ENCODE measurements around the gene OGN. TPM values are rescaled to one million over a fixed set of nuclear protein-coding genes. Genes with fewer than 3 reads are reported as not detected.

OGN gene
- total and polyA plus RNA-seq, 12 donors: 3.0 to 33.2 (median 14.4) TPM

GRCh38 chr9:92369075-92369474 is 35.3 kb downstream of the OGN start:
- H3K27me3 ChIP-seq: no peaks in the 10 kb centered on the region
- H3K4me3 ChIP-seq: no peak overlapping the region
- peaks cover 0 to 12% (median 0%) of the 10 kb centered on the region in 3 donors for H3K9me3 ChIP-seq (replicated peaks in 1 of 3)
- WGBS, 4 donors: 53 to 75% (median 63%) methylated on average over 2 of the region's 2 CpGs
- no peak for DNase-seq
- intact Hi-C loops (cut with DNase I): no loop called here
- no peak for TF ChIP-seq CTCF (IDR thresholded peaks at IDR 0.05)
- TF ChIP-seq POLR2A (IDR thresholded peaks at IDR 0.05): no peak
- no peak overlapping the region for H3K27ac ChIP-seq
- H3K4me1 ChIP-seq (replicated peaks in 1 of 2): no peaks in the 10 kb centered on the region
- H3K36me3 ChIP-seq (replicated peaks in 1 of 2): no peaks in the 10 kb centered on the region

GRCh38 chr9:92360083-92360482 is 44.3 kb downstream of the OGN start:
- no peak for TF ChIP-seq POLR2A (IDR thresholded peaks at IDR 0.05)
- no peak for TF ChIP-seq CTCF (IDR thresholded peaks at IDR 0.05)
- intact Hi-C loops (cut with DNase I): no loop called here

GRCh38 chr9:92359394-92359995 is 44.9 kb downstream of the OGN start:
- WGBS, 4 donors: 67 to 76% (median 71%) methylated on average over 2 of the region's 2 CpGs
- DNase-seq: no peak
- intact Hi-C loops (cut with DNase I): no loop called here
- no peak overlapping the region for H3K4me3 ChIP-seq
- H3K27ac ChIP-seq: no peak overlapping the region
- no peaks in the 10 kb centered on the region for H3K27me3 ChIP-seq
- H3K4me1 ChIP-seq (replicated peaks in 1 of 2): no peaks in the 10 kb centered on the region
- TF ChIP-seq POLR2A (IDR thresholded peaks at IDR 0.05) (no peak), CTCF (IDR thresholded peaks at IDR 0.05) (no peak)
- H3K36me3 ChIP-seq (replicated peaks in 1 of 2): no peaks in the 10 kb centered on the region
- H3K9me3 ChIP-seq (replicated peaks in 1 of 3): no peaks in the 10 kb centered on the region

More at GRCh38 chr9:92360083-92360482, 44.3 kb downstream of the OGN start:
- WGBS, 4 donors: 78 to 93% (median 82%) methylated on average over 3 of the region's 3 CpGs
- H3K9me3 ChIP-seq (replicated peaks in 1 of 3): no peaks in the 10 kb centered on the region
- H3K27me3 ChIP-seq: no peaks in the 10 kb centered on the region
- no peak overlapping the region for H3K27ac ChIP-seq
- no peaks in the 10 kb centered on the region for H3K4me1 ChIP-seq (replicated peaks in 1 of 2)
- DNase-seq: no peak
- no peaks in the 10 kb centered on the region for H3K36me3 ChIP-seq (replicated peaks in 1 of 2)
- no peak overlapping the region for H3K4me3 ChIP-seq

- 83 to 89% (median 87%) methylated on average over 6 of the region's 6 CpGs for WGBS, 4 donors
- peak overlapping the region in 1 of 5 donors; percentile 5 for H3K27ac ChIP-seq
- H3K9me3 ChIP-seq (replicated peaks in 1 of 3): no peaks in the 10 kb centered on the region
- no peak for TF ChIP-seq CTCF (IDR thresholded peaks at IDR 0.05)
- TF ChIP-seq POLR2A (IDR thresholded peaks at IDR 0.05): no peak
- H3K4me1 ChIP-seq (replicated peaks in 1 of 2): no peaks in the 10 kb centered on the region
- intact Hi-C loops (cut with DNase I): no loop called here
- no peaks in the 10 kb centered on the region for H3K27me3 ChIP-seq
- H3K4me3 ChIP-seq: no peak overlapping the region
- H3K36me3 ChIP-seq (replicated peaks in 1 of 2): no peaks in the 10 kb centered on the region
- peak in 1 of 7 donors; percentile 12 for DNase-seq
Measured at GRCh38 chr9:92353051-92353450, 51.3 kb downstream of the OGN start.
